Nephron progenitor cell (in vitro differentiated cells): ENCODE data around the gene RAB1B.
A peak's percentile ranks its signal among the peaks of the same experiment; 100 is the strongest.

Experiments used
- DNase-seq: peaks from one replicate; pipeline ENCODE4 v3.0.0; 2021
- H3K27ac Mint-ChIP-seq: 2 replicates; pipeline ENCODE4 v1.8.0; 2021; ENCODE audit warnings: mild to moderate bottlenecking, moderate library complexity, mixed read lengths
- H3K27me3 Mint-ChIP-seq: 2 replicates; pipeline ENCODE4 v1.8.0; 2021; ENCODE audit warnings: mild to moderate bottlenecking, low read depth, mixed read lengths; ENCODE audit not compliant: poor library complexity
- H3K36me3 Mint-ChIP-seq: 2 replicates; pipeline ENCODE4 v1.8.0; 2021; ENCODE audit warnings: low read depth, mixed read lengths
- H3K4me1 Mint-ChIP-seq: 2 replicates; pipeline ENCODE4 v1.8.0; 2021; ENCODE audit warnings: mixed read lengths
- H3K4me3 Mint-ChIP-seq: 2 replicates; pipeline ENCODE4 v1.8.0; 2021; ENCODE audit warnings: mild to moderate bottlenecking, moderate library complexity, mixed read lengths
- H3K9me3 Mint-ChIP-seq: 2 replicates; pipeline ENCODE4 v1.8.0; 2021; ENCODE audit warnings: mild to moderate bottlenecking, moderate library complexity, mixed read lengths
- TF ChIP-seq, protein P1 (sequence below): fragments of 200-600 bp; sonication (generic); IDR thresholded peaks from 2 replicates; pipeline ENCODE4 v1.5.0; 2021; ENCODE audit warnings: antibody characterized with exemption

Gene RAB1B

DNA sequence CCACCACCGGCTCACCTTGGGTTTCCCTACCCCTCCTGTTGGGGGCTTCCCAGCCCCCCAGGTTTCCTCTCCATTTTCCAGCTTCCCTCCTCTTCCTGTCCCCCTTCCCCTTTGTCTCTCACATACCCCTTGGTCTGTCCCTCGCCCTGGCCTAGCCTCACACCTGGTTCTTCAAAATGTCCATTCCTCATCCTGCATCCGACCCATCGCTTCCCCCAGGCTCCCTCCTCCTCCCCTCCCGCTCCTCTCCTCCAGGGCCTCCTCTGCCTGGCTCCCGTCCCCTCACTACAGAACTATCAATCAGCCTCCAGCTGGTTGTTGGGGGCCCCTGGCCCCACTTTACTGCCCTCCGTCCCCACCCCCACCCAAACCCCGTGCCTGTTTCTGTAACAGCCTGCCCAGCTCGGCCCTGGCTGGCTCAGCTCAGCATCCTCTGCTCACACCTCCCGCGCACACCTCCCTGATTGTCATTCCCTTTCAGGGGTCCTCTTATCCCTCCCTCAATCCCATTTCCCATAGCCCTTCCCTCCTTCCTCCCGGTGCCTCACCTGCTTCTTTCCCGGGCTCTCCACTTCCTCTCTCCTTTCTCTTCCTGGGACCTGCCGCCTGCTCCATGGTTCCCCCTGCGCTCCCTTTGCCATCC lies 10.8 kb downstream of the RAB1B start:
- no peaks in the 10 kb centered on the region for H3K9me3 Mint-ChIP-seq
- no peak for DNase-seq
- peaks cover 36% of the 10 kb centered on the region for H3K4me1 Mint-ChIP-seq
- H3K27ac Mint-ChIP-seq, result no peak overlapping the region
- peaks cover 18% of the 10 kb centered on the region for H3K27me3 Mint-ChIP-seq
- peaks cover 16% of the 10 kb centered on the region for H3K36me3 Mint-ChIP-seq
- TF ChIP-seq, protein P1, sequence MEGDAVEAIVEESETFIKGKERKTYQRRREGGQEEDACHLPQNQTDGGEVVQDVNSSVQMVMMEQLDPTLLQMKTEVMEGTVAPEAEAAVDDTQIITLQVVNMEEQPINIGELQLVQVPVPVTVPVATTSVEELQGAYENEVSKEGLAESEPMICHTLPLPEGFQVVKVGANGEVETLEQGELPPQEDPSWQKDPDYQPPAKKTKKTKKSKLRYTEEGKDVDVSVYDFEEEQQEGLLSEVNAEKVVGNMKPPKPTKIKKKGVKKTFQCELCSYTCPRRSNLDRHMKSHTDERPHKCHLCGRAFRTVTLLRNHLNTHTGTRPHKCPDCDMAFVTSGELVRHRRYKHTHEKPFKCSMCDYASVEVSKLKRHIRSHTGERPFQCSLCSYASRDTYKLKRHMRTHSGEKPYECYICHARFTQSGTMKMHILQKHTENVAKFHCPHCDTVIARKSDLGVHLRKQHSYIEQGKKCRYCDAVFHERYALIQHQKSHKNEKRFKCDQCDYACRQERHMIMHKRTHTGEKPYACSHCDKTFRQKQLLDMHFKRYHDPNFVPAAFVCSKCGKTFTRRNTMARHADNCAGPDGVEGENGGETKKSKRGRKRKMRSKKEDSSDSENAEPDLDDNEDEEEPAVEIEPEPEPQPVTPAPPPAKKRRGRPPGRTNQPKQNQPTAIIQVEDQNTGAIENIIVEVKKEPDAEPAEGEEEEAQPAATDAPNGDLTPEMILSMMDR, result no peak
- H3K4me3 Mint-ChIP-seq, result peak overlapping the region; percentile 73

DNA sequence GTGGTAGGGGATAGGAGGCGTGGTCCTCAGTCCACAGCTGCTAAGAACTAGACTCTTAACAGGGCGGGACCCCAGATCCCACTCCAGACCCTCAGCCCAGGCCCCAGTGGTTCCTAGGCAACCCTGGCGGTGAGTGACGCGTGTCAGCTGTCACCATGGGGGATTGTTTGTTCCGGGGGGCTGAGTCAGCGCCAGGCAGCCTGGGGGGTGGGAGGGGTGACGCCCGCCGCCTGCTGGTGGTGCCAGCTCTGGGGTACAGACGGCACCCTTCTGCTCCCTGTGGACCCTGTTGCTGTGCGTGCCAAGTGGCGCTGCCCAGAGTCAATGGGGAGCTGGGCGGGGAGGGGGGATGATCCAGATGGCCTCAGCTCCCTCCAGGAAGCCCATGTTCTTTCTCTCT lies 12.0 kb downstream of the RAB1B start:
- no peak overlapping the region for H3K27ac Mint-ChIP-seq
- DNase-seq, result no peak
- H3K4me3 Mint-ChIP-seq, result no peak overlapping the region
- H3K9me3 Mint-ChIP-seq, result no peaks in the 10 kb centered on the region
- peaks cover 10% of the 10 kb centered on the region for H3K36me3 Mint-ChIP-seq
- TF ChIP-seq, protein P1, result no peak
- peaks cover 18% of the 10 kb centered on the region for H3K27me3 Mint-ChIP-seq
- H3K4me1 Mint-ChIP-seq, result peaks cover 36% of the 10 kb centered on the region

DNA sequence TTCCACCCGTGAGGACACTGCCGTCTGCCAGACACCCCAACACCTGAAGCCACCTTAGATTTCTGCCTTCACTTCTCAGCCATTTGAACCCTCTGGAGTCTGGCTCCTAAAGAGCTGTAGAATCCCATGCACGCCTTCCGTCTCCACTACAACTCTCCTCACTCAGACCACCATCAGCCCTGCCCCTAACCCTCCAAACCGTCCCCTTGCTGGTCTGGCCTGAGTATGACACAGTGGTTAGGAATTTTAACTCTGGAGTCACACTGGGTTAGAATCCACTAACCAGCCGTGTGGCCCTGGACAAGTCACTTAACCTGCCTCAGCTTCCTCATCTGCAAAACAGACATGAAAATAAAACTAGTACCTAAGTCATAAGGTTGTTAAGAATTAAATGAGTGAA lies 12.6 kb downstream of the RAB1B start:
- Mint-ChIP-seq H3K4me3 (peak overlapping the region; percentile 53), H3K36me3 (peaks cover 5% of the 10 kb centered on the region), H3K27me3 (peaks cover 18% of the 10 kb centered on the region), H3K27ac (no peak overlapping the region), H3K4me1 (peaks cover 36% of the 10 kb centered on the region), H3K9me3 (no peaks in the 10 kb centered on the region)
- no peak for DNase-seq
- TF ChIP-seq, protein P1, result no peak

DNA sequence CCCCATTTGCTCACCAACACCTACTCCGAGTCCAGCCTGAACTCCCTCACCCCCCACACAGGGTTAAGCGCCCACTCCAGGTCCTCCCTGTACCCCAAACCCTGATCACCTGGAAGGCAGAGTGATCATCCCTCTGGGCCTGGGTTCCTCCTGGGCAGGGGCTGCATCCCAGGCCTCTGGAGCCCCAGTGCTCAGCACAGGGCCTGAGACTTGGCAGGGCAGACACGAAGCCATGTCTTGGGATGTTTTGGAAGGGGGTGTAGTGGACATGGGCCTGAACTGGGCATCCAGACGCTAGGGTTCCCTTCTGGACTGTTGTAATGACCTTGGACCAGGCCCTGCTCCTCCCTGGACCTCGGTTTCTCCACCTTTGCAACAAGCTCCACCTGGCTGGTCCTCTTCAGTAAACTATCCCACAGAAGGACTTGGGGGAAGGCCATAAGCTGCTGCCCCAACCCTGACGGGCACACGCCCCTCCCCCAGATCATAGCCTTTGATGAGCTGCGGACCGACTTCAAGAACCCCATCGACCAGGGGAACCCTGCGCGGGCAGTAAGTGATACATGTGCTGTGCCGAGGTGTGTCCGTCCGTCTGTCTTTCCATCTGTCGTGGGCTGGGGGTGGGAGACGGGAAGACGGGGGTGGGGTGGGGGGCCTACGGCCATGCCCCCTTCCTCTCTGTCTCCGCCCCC lies 13.5 kb downstream of the RAB1B start:
- H3K4me1 Mint-ChIP-seq, result peaks cover 39% of the 10 kb centered on the region
- H3K9me3 Mint-ChIP-seq, result no peaks in the 10 kb centered on the region
- peaks cover 18% of the 10 kb centered on the region for H3K27me3 Mint-ChIP-seq
- H3K36me3 Mint-ChIP-seq, result no peaks in the 10 kb centered on the region
- no peak overlapping the region for H3K27ac Mint-ChIP-seq
- DNase-seq, result no peak
- TF ChIP-seq, protein P1, result no peak
- no peak overlapping the region for H3K4me3 Mint-ChIP-seq

DNA sequence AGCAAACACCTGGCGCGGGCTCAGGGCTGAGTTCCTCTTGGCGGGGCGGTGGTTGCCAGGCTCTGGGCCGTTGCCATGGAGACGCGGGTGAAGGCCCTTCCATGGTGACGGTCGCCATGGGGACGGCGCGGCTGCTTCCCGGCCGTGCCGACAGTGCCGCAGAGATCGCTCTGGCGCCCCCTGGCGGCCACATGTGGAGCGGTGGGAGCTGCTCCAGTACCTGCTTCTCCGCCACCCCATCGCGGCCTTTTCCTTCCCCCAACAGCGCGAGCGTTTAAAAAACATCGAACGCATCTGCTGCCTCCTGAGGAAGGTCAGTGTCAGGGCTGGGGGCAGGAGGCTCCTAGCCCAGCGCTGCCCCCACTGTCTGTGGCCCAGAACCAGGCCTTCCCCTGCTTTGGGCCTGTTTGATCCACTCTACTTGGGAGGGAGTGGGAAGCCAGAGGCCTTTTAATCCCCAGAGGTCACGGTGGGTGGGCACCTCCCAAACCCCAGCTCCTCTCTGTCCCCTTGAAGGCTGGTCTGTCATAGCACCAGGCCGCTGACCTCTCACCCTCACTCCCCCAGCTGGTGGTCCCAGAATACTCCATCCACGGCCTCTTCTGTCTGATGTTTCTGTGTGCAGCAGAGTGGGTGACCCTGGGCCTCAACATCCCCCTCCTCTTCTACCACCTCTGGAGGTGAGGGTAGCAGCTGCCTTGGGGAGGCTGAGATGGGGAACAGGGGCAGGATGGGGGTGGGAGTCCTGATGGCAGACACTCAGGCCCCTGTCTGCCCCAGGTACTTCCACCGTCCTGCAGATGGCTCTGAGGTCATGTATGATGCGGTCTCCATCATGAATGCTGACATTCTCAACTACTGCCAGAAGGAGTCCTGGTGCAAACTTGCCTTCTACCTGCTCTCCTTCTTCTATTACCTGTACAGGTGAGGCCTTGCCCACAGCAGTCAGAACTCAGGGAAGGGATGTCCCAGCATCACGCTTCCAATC lies 14.3 kb downstream of the RAB1B start:
- no peaks in the 10 kb centered on the region for H3K9me3 Mint-ChIP-seq
- TF ChIP-seq, protein P1, result peak; percentile 96
- no peaks in the 10 kb centered on the region for H3K36me3 Mint-ChIP-seq
- H3K27ac Mint-ChIP-seq, result no peak overlapping the region
- DNase-seq, result peak; percentile 100
- H3K4me1 Mint-ChIP-seq, result peaks cover 46% of the 10 kb centered on the region
- peaks cover 18% of the 10 kb centered on the region for H3K27me3 Mint-ChIP-seq
- H3K4me3 Mint-ChIP-seq, result no peak overlapping the region
